Measurements from ENCODE around the gene BOK.

- TF ChIP-seq CTCF (IDR thresholded peaks at IDR 0.05; ENCODE audit: borderline replicate concordance, extremely low read depth, low read length, poor library complexity, severe bottlenecking), result no peak
- no peak for TF ChIP-seq EZH2 (IDR thresholded peaks at IDR 0.05; ENCODE audit: borderline replicate concordance, low read depth, low read length, severe bottlenecking)
These were observed 49.3 kb upstream of the BOK start for GRCh38 chr2:241509155-241509784.
